Superior temporal gyrus (tissue), 1 donor: Measurements from ENCODE around the gene PDIK1L.

Experiments
- DNase-seq: peaks from one replicate; pipeline ENCODE4 v3.0.0-alpha.2; 2016; ENCODE audit errors: extremely low spot score

PDIK1L gene

DNA sequence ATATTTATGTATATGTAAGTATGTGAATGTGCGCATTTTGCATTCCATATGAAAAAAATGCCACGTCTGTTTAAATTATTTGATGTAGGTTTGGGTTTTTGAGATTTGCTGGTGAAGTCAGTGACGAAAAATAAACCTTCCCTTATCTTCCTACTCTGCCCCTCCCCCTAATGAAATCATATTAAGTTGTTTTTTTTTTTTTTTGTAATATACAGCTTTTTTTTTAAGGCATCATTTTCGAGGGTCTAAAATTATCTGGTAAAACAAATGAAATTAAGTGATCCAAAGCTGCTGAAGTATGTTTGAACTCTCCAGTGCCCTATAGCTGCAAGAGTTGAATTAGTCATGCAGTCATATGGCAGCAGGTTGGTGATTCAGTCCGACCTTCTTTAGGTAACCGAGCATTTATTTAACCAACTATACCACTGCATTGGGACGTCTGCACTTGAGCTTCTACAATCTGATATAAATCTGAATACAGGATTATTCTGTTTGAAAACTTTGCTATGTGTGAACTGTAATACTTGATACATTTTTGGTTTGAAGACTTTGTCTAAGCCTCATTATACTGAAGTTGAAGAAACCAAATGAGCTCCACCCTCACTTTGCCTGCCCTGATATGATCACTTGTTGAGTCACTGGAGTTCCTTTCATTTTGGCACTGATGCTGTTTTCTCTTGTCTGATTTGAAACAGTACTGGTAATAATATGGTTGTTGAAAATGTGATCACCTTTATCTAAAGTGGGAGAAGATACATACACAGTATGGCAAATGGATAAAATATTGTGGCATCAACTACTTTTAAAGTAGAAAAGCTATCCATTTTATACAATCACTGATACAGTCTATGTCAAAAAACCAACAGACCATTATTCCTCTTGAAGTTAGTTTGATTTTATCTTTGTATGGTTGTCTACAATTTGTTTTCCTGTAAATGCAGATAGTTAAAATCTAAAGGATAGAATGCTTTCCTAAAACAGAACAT lies 11.7 kb downstream of the PDIK1L start:
- no peak for DNase-seq

- DNase-seq = no peak
Measured at GRCh38 chr1:26124418-26125331, 13.1 kb downstream of the PDIK1L start.

GRCh38 chr1:26125382-26125781 lies 13.8 kb downstream of the PDIK1L start:
- no peak for DNase-seq

- no peak for DNase-seq
Measured at GRCh38 chr1:26125946-26126320, 14.3 kb downstream of the PDIK1L start.

- no peak for DNase-seq
Measured at GRCh38 chr1:26126321-26127084, 14.9 kb downstream of the PDIK1L start.

GRCh38 chr1:26127235-26128163 lies 15.9 kb downstream of the PDIK1L start:
- no peak for DNase-seq

GRCh38 chr1:26129778-26130177 lies 18.2 kb downstream of the PDIK1L start:
- no peak for DNase-seq

GRCh38 chr1:26130695-26131094 lies 19.1 kb downstream of the PDIK1L start:
- no peak for DNase-seq

DNA sequence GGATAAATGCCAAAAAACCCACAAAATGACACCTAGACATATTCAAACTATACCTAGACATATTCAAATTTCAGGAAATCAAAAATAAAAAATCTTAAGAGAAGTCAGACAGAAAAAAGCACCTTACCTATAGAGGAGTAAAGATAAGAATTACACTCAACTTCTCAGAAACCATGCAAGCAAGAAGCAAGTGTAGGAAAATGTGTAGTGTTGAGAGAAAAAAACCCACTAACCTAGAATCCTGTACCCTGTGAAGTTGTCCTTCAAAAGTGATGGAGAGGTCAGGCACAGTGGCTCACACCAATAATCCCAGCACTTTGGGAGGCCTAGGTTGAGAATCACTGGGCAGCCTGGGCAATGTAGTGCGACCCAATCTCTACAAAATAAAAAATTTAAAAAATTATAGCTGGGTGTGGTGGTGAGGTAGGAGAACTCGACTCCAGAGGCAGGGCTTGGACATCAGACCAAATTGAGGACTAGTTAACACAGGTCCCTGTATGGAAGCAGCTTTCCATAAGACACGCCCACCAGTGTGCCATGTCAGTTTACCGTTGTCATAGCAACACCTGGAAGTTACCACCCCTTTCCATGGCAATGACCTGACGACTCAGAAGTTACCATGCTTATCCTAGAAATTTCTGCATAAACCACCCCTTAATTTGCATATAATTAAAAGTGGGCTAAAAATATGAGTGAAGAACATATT lies 20.7 kb downstream of the PDIK1L start:
- DNase-seq = no peak

GRCh38 chr1:26132834-26133167 lies 21.2 kb downstream of the PDIK1L start:
- no peak for DNase-seq

- no peak for DNase-seq
Measured at GRCh38 chr1:26134466-26134865, 22.8 kb downstream of the PDIK1L start.

DNA sequence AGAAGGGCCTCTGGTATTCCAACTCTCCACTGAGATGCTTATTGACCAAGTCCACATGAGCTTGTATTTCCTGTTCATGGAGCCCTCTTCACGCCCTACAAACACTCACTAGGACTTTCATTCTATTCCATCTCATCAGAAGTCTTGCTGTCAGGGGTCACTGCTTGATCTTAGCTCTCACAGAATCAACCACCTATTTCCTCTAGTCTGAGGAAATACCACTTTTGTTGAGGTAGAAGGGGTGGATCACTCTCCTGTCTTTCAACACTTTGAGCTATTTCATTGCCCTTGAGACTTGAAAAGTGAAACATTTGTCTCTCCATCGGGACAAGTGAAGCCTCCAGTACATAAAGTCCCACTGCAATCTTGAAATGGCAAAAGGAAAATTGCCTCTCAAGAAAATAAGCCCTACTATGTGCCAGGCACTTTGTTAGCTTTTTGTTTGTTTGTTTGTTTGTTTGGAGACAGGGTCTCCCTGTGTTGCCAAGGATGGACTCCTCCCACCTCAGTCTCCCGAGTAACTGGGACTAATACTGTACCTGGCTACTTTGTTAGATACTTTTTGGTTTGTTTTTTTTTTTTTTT lies 27.4 kb downstream of the PDIK1L start:
- DNase-seq = no peak

GRCh38 chr1:26142159-26142558 lies 30.5 kb downstream of the PDIK1L start:
- no peak for DNase-seq

GRCh38 chr1:26145041-26145959 lies 33.7 kb downstream of the PDIK1L start:
- peak; percentile 96 for DNase-seq

DNA sequence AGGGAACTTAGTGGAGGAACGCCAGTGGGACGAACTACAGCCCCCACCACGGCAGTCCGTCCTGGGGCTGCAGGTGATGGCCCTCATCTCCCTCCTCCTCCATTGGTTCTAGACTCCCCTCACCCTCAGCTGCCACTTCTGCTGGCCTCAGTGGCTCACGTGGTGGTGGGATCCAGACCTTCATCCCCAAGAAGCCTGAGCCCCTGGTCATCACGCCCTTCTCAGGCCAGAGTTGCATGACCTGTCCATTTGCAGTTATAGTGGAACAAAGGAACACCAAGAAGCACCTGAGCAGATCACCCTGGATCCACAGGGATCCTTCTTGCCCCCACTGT lies 34.3 kb downstream of the PDIK1L start:
- no peak for DNase-seq

DNA sequence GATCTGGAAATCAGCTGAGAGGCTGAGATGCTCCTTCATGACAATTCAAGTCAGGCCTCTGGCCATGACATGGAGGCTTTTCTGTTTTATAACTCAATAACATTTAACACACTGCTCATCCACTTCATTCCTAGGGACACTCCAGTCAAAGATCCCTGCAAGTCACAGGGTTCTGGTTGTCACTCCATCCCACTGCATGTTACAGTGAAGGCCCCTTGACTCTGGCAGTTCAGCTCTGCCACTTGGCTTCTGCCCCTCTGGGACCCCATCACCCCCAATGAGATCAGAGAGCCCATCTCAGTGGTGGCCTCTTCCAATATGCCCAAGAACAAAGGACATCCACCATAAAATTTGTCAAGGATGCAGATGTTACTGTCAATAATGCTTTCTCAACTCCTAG lies 37.3 kb downstream of the PDIK1L start:
- no peak for DNase-seq

DNA sequence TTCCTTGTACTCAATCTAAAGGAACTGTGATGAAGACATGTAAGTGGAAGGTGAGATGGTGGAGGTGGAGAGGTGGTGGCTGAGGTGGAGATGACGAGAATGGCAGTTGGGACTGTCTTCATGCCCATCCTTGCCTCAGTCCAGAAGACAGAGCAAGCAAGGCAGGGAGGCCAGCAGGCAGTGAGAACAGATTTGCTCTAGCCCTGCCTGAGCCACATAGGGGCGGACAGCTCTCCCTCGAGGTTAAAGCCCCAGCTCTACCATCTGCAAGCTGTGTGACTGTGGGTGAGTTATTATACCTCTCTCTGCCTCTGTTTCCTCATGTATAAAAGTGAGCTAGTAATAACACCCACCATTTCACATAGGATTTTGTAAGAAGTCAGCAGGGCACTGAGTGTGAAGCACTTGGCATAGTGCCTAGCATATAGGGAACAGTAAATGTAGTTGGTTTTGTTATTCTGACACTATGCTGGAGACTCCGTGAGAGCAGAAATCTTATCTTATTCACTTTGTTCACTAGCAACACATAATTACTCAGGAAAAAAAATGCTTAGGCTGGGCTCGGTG lies 42.4 kb downstream of the PDIK1L start:
- DNase-seq = no peak

- no peak for DNase-seq
Measured at GRCh38 chr1:26154750-26155149, 43.1 kb downstream of the PDIK1L start.
